CD4-positive, alpha-beta T cell (primary cell): Measurements from ENCODE around the gene RAPGEF6. TPM values are rescaled to one million over a fixed set of nuclear protein-coding genes. Genes with fewer than 3 reads are reported as not detected.
A peak's percentile ranks its signal among the peaks of the same experiment; 100 is the strongest.
"Not testable (repeated sequence)": the region's sequence is repeated elsewhere in the genome, so short reads cannot be mapped to it uniquely, and the experiment has no call there.

Experiments
- ATAC-seq: fragments of 200-7000 bp; cut with Tn5 transposase; one replicate; pipeline ENCODE4 v1.10.0; 2022; ENCODE audit warnings: mild to moderate bottlenecking; ENCODE audit not compliant: poor library complexity
- CTCF ChIA-PET: fragments of 350-600 bp; sonication (Branson Sonifier 250); formaldehyde crosslinking; loops from one replicate; lab custom pipeline; 2021; ENCODE audit warnings: antibody characterized with exemption, inconsistent platforms; lab: Charles Lee
- POLR2A ChIA-PET: fragments of 350-600 bp; sonication (Branson Sonifier 250); formaldehyde crosslinking; loops from one replicate; lab custom pipeline; 2021; ENCODE audit warnings: antibody characterized with exemption, inconsistent platforms; lab: Charles Lee
- DNase-seq, 14 experiments: peaks; one replicate each; pipeline ENCODE4 v3.0.0-alpha.2; 2013 to 2020; ENCODE audit warnings: mixed read lengths in 2 of 14
- H3K27ac ChIP-seq, 2 donors: one replicate each; pipeline versions ENCODE4 v1.5.1 to v1.7.0; 2013; ENCODE audit warnings: low read length in 2 of 2, low read depth in 1 of 2, mild to moderate bottlenecking in 1 of 2
- H3K27me3 ChIP-seq, 2 experiments: 1 replicate in 1 of 2; 2 replicates in 1 of 2; pipeline versions ENCODE4 v1.6.1 to v1.7.0; 2013; ENCODE audit warnings: low read length in 2 of 2, control low read depth in 1 of 2, mild to moderate bottlenecking in 1 of 2, moderate library complexity in 1 of 2; ENCODE audit not compliant: insufficient read depth in 2 of 2, control insufficient read depth in 1 of 2
- H3K36me3 ChIP-seq: one replicate; pipeline ENCODE4 v1.6.1; 2013; ENCODE audit warnings: low read length, control low read depth; ENCODE audit not compliant: insufficient read depth
- H3K4me1 ChIP-seq: one replicate; pipeline ENCODE4 v1.6.1; 2013; ENCODE audit warnings: low read length, control low read depth; ENCODE audit not compliant: insufficient read depth
- H3K4me3 ChIP-seq: one replicate; pipeline ENCODE4 v1.5.1; 2013; ENCODE audit warnings: mild to moderate bottlenecking, low read length, moderate library complexity
- H3K9me3 ChIP-seq, 2 experiments: 1 replicate in 1 of 2; 2 replicates in 1 of 2; pipeline versions ENCODE4 v1.6.1 to v1.7.0; 2013; ENCODE audit warnings: low read length in 2 of 2, mild to moderate bottlenecking in 2 of 2, control low read depth in 1 of 2, moderate library complexity in 1 of 2; ENCODE audit not compliant: control insufficient read depth in 1 of 2, insufficient read depth in 1 of 2
- H3K27ac Mint-ChIP-seq: one replicate; pipeline ENCODE4 v1.8.0; 2020; ENCODE audit warnings: mixed read lengths
- H3K27me3 Mint-ChIP-seq: one replicate; pipeline ENCODE4 v1.8.0; 2021; ENCODE audit warnings: mixed read lengths
- H3K36me3 Mint-ChIP-seq: one replicate; pipeline ENCODE4 v1.8.0; 2021; ENCODE audit warnings: low read depth, mixed read lengths
- H3K4me1 Mint-ChIP-seq: one replicate; pipeline ENCODE4 v1.8.0; 2021; ENCODE audit warnings: low read depth, mixed read lengths
- H3K4me3 Mint-ChIP-seq: one replicate; pipeline ENCODE4 v1.8.0; 2020; ENCODE audit warnings: mild to moderate bottlenecking, mixed read lengths
- H3K9me3 Mint-ChIP-seq: one replicate; pipeline ENCODE4 v1.8.0; 2020; ENCODE audit warnings: mixed read lengths
- CTCF ChIP-seq: fragments of 200-600 bp; IDR thresholded peaks from one replicate; pipeline ENCODE4 v1.8.0; 2022; ENCODE audit warnings: antibody characterized with exemption, mild to moderate bottlenecking
- intact Hi-C, 2 experiments: fragments of 100-400 bp; cut with DNase I in 1 of 2; cut with micrococcal nuclease in 1 of 2; formaldehyde crosslinking; loops; one replicate each; pipeline versions ENCODE4 v1.15.1 to v1.9.0; 2023 to 2025; cut with DNase I, micrococcal nuclease
- total RNA-seq, 174 experiments: library from RNA in 2 of 174; stranded (reverse) in 2 of 174; gene quantifications; one replicate each; pipeline ENCODE4 v1.2.3 and lab custom pipeline; 2021 to 2026

Gene RAPGEF6
- total RNA-seq, 2 experiments from 2014 or later, result 83.3 to 91.4 TPM

GRCh38 chr5:131593921-131594320, 41.1 kb downstream of the RAPGEF6 start:
- H3K36me3 Mint-ChIP-seq, result peaks cover 16% of the 10 kb centered on the region
- H3K9me3 ChIP-seq, result no peaks in the 10 kb centered on the region
- H3K27me3 Mint-ChIP-seq, result no peaks in the 10 kb centered on the region
- intact Hi-C loops, result loop anchor here (2.0 to 5.0 kb wide), 2 partner anchors 38 to 41 kb away; partner anchors contain the start of gene RAPGEF6 (in 1 of the 2)
- H3K4me1 Mint-ChIP-seq, result peaks cover 75% of the 10 kb centered on the region
- no peak overlapping the region for H3K27ac ChIP-seq
- no peaks in the 10 kb centered on the region for H3K9me3 Mint-ChIP-seq
- no peak overlapping the region for H3K4me3 Mint-ChIP-seq
- CTCF ChIA-PET, result no interaction called here
- peak overlapping the region; percentile 70 for H3K27ac Mint-ChIP-seq
- no peak for ATAC-seq
- H3K4me1 ChIP-seq, result peaks cover 29% of the 10 kb centered on the region
- H3K36me3 ChIP-seq, result no peaks in the 10 kb centered on the region
- DNase-seq, result no peak
- POLR2A ChIA-PET, result no interaction called here
- H3K27me3 ChIP-seq, result no peaks in the 10 kb centered on the region
- TF ChIP-seq CTCF, result no peak
- no peak overlapping the region for H3K4me3 ChIP-seq

GRCh38 chr5:131593436-131593835, 41.6 kb downstream of the RAPGEF6 start:
- H3K36me3 ChIP-seq, H3K27me3 Mint-ChIP-seq, ATAC-seq, H3K9me3 Mint-ChIP-seq, H3K27me3 ChIP-seq, H3K9me3 ChIP-seq, H3K4me3 Mint-ChIP-seq, H3K27ac ChIP-seq, DNase-seq, H3K4me3 ChIP-seq, POLR2A ChIA-PET: not testable (repeated sequence)
- Mint-ChIP-seq H3K4me1 (peaks cover 73% of the 10 kb centered on the region), H3K36me3 (peaks cover 11% of the 10 kb centered on the region), H3K27ac (peak overlapping the region; percentile 70)
- CTCF ChIA-PET, result interaction anchor here (1.0 kb wide), 1 partner anchor 414 kb away, joined by 4 read pairs; no protein-coding TSS in a partner anchor
- H3K4me1 ChIP-seq, result peaks cover 29% of the 10 kb centered on the region
- intact Hi-C loops, result loop anchor here in 1 of 2 experiments (5.0 kb wide), 1 partner anchor 39 kb away; no protein-coding TSS in a partner anchor

- Histone ChIP-seq H3K9me3 (no peaks in the 10 kb centered on the region), H3K4me3 (no peak overlapping the region), H3K4me1 (peaks cover 16% of the 10 kb centered on the region), H3K27me3 (no peaks in the 10 kb centered on the region), H3K27ac (no peak overlapping the region), H3K36me3 (no peaks in the 10 kb centered on the region)
- ChIA-PET CTCF (interaction anchor here (0.6 to 4.9 kb wide), 52 partner anchors 9 to 473 kb away, joined by 3 to 75 read pairs (median 4); partner anchors contain the start of gene FNIP1), POLR2A (interaction anchor here (0.6 to 1.7 kb wide), 11 partner anchors 42 to 474 kb away, joined by 3 to 21 read pairs (median 5); partner anchors contain the start of gene FNIP1)
- ATAC-seq (peak; percentile 71), DNase-seq (peak in 8 of 14 experiments; percentile 11 to 76 (median 33))
- Mint-ChIP-seq H3K9me3 (no peaks in the 10 kb centered on the region), H3K27ac (peak overlapping the region; percentile 38), H3K4me1 (peaks cover 64% of the 10 kb centered on the region), H3K36me3 (peaks cover 14% of the 10 kb centered on the region), H3K27me3 (no peaks in the 10 kb centered on the region), H3K4me3 (no peak overlapping the region)
- TF ChIP-seq CTCF, result peak; percentile 98
- intact Hi-C loops, result loop anchor here (1.0 to 5.0 kb wide), 4 partner anchors 43 to 474 kb away; no protein-coding TSS in a partner anchor
Observed at GRCh38 chr5:131589510-131590348, 45.3 kb downstream of the RAPGEF6 start.
